ENCODE measurements around the gene ECSCR. TPM values are rescaled to one million over a fixed set of nuclear protein-coding genes. Genes with fewer than 3 reads are reported as not detected.
"Not testable (repeated sequence)": the region's sequence is repeated elsewhere in the genome, so short reads cannot be mapped to it uniquely, and the experiment has no call there.

ECSCR gene
- total RNA-seq, 1 donor from 2014 or later = not detected

DNA sequence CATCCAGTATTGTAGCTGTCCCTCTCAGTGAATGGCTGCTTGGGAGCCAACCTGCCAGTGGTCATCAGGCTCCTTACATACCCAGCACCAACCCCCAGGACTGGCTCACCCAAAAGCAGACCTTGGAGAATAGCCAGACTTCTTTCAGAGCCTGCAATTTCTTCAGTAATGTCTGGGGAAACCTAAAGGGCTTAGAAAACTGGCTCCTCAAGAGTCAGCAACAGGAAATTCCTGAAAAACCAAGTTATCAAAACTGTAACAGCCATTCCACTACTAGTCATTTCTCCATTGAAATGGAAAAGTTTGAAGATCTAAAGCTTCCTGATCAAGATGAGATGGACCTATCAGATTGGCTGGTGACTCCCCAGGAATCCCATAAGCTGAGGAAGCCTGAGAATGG, 32.3 kb upstream of the ECSCR start:
- TF ChIP-seq CTCF (IDR thresholded peaks at IDR 0.05) = no peak
- H3K27ac Mint-ChIP-seq (ENCODE audit: unreplicated experiment) = no peak overlapping the region

DNA sequence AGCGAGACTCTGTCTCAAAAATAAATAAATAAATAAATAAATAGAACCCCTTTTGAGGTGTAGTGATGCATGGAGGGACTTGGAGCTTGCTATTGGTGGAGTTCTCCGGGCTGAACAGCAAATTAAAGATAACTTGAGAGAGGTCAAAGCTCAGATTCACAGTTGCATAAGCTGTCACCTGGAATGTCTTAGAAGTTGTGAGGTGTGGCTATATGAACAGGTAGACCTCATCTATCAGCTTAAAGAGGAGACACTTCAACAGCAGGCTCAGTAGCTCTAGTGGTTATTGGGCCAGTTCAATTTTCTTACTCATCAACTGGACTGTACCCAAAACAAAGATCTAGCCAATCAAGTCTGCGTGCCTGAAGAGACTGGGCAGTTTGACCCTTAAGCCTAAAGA, 31.7 kb upstream of the ECSCR start:
- TF ChIP-seq CTCF (IDR thresholded peaks at IDR 0.05) = no peak
- Mint-ChIP-seq H3K36me3 (ENCODE audit: unreplicated experiment) (no peaks in the 10 kb centered on the region), H3K4me3 (ENCODE audit: unreplicated experiment) (no peak overlapping the region), H3K9me3 (ENCODE audit: unreplicated experiment) (no peaks in the 10 kb centered on the region), H3K27me3 (ENCODE audit: unreplicated experiment) (no peaks in the 10 kb centered on the region), H3K27ac (ENCODE audit: unreplicated experiment) (no peak overlapping the region), H3K4me1 (ENCODE audit: unreplicated experiment) (peaks cover 10% of the 10 kb centered on the region)
- DNase-seq (ENCODE audit: extremely low spot score, unreplicated experiment) = no peak

More for the DNA sequence above, 32.3 kb upstream of the ECSCR start:
- no peaks in the 10 kb centered on the region for H3K36me3 Mint-ChIP-seq (ENCODE audit: unreplicated experiment)
- H3K9me3 Mint-ChIP-seq (ENCODE audit: unreplicated experiment) = no peaks in the 10 kb centered on the region
- H3K27me3 Mint-ChIP-seq (ENCODE audit: unreplicated experiment) = no peaks in the 10 kb centered on the region
- peaks cover 10% of the 10 kb centered on the region for H3K4me1 Mint-ChIP-seq (ENCODE audit: unreplicated experiment)
- no peak overlapping the region for H3K4me3 Mint-ChIP-seq (ENCODE audit: unreplicated experiment)
- DNase-seq (ENCODE audit: extremely low spot score, unreplicated experiment) = no peak

DNA sequence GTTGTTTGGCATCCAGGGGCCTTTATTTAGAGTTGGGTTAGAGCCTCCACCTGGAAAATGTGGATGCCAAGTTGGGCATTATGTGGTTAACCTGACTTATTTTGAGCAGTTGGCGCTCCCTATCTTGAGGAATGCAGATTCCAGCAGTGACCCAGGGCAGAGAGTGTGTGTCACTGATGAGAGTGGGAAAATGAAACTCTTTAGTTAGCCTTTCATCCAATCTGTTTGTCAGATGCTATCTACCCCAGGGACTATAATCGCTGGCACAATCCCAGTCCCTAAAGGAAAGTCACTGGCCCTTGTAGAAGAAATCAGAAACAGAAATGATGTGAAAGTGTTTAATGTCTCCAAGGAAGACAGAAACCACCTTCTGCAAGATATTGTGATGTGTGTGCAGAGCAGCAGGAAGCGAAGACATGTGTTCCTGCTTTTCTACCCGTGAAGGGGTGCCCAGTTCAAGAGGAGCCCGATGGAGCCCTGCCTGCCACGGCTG, 30.2 kb upstream of the ECSCR start:
- H3K4me3 Mint-ChIP-seq (ENCODE audit: unreplicated experiment) = no peak overlapping the region
- H3K36me3 Mint-ChIP-seq (ENCODE audit: unreplicated experiment) = no peaks in the 10 kb centered on the region
- TF ChIP-seq CTCF (IDR thresholded peaks at IDR 0.05) = peak; percentile 12
- no peaks in the 10 kb centered on the region for H3K9me3 Mint-ChIP-seq (ENCODE audit: unreplicated experiment)
- no peak for DNase-seq (ENCODE audit: extremely low spot score, unreplicated experiment)
- no peak overlapping the region for H3K27ac Mint-ChIP-seq (ENCODE audit: unreplicated experiment)
- H3K27me3 Mint-ChIP-seq (ENCODE audit: unreplicated experiment) = no peaks in the 10 kb centered on the region
- H3K4me1 Mint-ChIP-seq (ENCODE audit: unreplicated experiment) = peaks cover 10% of the 10 kb centered on the region

- H3K27ac Mint-ChIP-seq (ENCODE audit: unreplicated experiment) = no peak overlapping the region
- no peaks in the 10 kb centered on the region for H3K36me3 Mint-ChIP-seq (ENCODE audit: unreplicated experiment)
- peaks cover 12% of the 10 kb centered on the region for H3K4me1 Mint-ChIP-seq (ENCODE audit: unreplicated experiment)
- no peak overlapping the region for H3K4me3 Mint-ChIP-seq (ENCODE audit: unreplicated experiment)
- H3K9me3 Mint-ChIP-seq (ENCODE audit: unreplicated experiment) = no peaks in the 10 kb centered on the region
- no peak for DNase-seq (ENCODE audit: extremely low spot score, unreplicated experiment)
- no peak for TF ChIP-seq CTCF (IDR thresholded peaks at IDR 0.05)
- no peaks in the 10 kb centered on the region for H3K27me3 Mint-ChIP-seq (ENCODE audit: unreplicated experiment)
These were observed 25.7 kb upstream of the ECSCR start for GRCh38 chr5:139488260-139488659.

GRCh38 chr5:139486201-139486600, 23.7 kb upstream of the ECSCR start:
- H3K4me1 Mint-ChIP-seq (ENCODE audit: unreplicated experiment) = peaks cover 20% of the 10 kb centered on the region
- no peaks in the 10 kb centered on the region for H3K9me3 Mint-ChIP-seq (ENCODE audit: unreplicated experiment)
- H3K27ac Mint-ChIP-seq (ENCODE audit: unreplicated experiment) = no peak overlapping the region
- H3K4me3 Mint-ChIP-seq (ENCODE audit: unreplicated experiment) = no peak overlapping the region
- H3K27me3 Mint-ChIP-seq (ENCODE audit: unreplicated experiment) = no peaks in the 10 kb centered on the region
- H3K36me3 Mint-ChIP-seq (ENCODE audit: unreplicated experiment) = no peaks in the 10 kb centered on the region
- DNase-seq (ENCODE audit: extremely low spot score, unreplicated experiment) = no peak
- no peak for TF ChIP-seq CTCF (IDR thresholded peaks at IDR 0.05)

DNA sequence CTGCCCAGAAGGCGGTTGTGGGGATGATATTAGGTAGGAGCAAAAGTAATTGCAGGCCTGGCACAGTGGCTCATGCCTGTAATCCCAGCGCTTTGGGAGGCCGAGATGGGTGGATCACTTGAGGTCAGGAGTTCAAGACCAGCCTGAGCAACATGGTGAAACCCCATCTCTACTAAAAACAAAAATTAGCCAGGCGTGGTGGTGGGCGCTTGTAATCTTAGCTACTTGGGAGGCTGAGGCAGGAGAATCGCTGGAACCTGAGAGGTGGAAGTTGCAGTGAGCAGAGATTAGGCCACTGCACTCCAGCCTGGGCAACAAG, 20.3 kb upstream of the ECSCR start:
- H3K36me3 Mint-ChIP-seq (ENCODE audit: unreplicated experiment); DNase-seq (ENCODE audit: extremely low spot score, unreplicated experiment); H3K9me3 Mint-ChIP-seq (ENCODE audit: unreplicated experiment); H3K27me3 Mint-ChIP-seq (ENCODE audit: unreplicated experiment): not testable (repeated sequence)
- Mint-ChIP-seq H3K27ac (ENCODE audit: unreplicated experiment) (peak overlapping the region; percentile 98), H3K4me1 (ENCODE audit: unreplicated experiment) (peaks cover 27% of the 10 kb centered on the region), H3K4me3 (ENCODE audit: unreplicated experiment) (peak overlapping the region; percentile 70)

Measured in osteocyte (in vitro differentiated cells).